HepG2 (cell line): Measurements from ENCODE around the gene OR5H2. TPM values are rescaled to one million over a fixed set of nuclear protein-coding genes. Genes with fewer than 3 reads are reported as not detected.

Experiments
- ATAC-seq: fragments of 200-7000 bp; cut with Tn5 transposase; 3 replicates; pipeline ENCODE4 v1.9.1; 2020; ENCODE audit warnings: mild to moderate bottlenecking, moderate library complexity
- BruUV-seq: library from RNA; stranded (reverse); fragments of 400-500 nt; replicated peaks from 2 replicates; lab custom pipeline; 2021; lab: Mats Ljungman, UMichigan
- CTCF ChIA-PET: fragments of 300-600 bp; formaldehyde crosslinking; extraction: SDS; loops from one replicate; lab custom pipeline; 2021; ENCODE audit warnings: low total read pairs, inconsistent platforms, low intra/inter-chr PET ratio; lab: Yijun Ruan, JAX
- POLR2A ChIA-PET: fragments of 350-600 bp; sonication (Branson Sonifier 250); formaldehyde crosslinking; loops from one replicate; lab custom pipeline; 2020; ENCODE audit warnings: antibody characterized with exemption, inconsistent platforms; lab: Yijun Ruan, JAX
- DNase-seq: peaks from one replicate; pipeline ENCODE4 v3.0.0-alpha.2; 2015; ENCODE audit warnings: low spot score
- FAIRE-seq: peaks from 3 replicates; lab custom pipeline; 2011; peaks lifted over from hg19 to GRCh38; lab: Jason Lieb, UNC
- H2AFZ ChIP-seq: one replicate; pipeline ENCODE4 v1.6.1; 2011; ENCODE audit warnings: low read length, inconsistent platforms
- H3K27ac ChIP-seq: fragments of 300-600 bp; 3 replicates; pipeline ENCODE4 v1.8.0; 2011; ENCODE audit warnings: mixed run types, mild to moderate bottlenecking, mixed read lengths, low read length, inconsistent platforms; ENCODE audit not compliant: insufficient read depth; ENCODE audit errors: extremely low read length
- H3K27me3 ChIP-seq, 2 experiments: fragments of 200-600 bp in 1 of 2; 2 replicates in 1 of 2; 3 replicates in 1 of 2; pipeline versions ENCODE4 v1.6.0 to v1.8.0; 2011; ENCODE audit warnings: low read length in 2 of 2, mild to moderate bottlenecking in 2 of 2, moderate library complexity in 2 of 2, inconsistent platforms in 1 of 2; ENCODE audit not compliant: insufficient read depth in 2 of 2, control insufficient read depth in 1 of 2
- H3K36me3 ChIP-seq, 2 experiments: fragments of 200-600 bp in 1 of 2; replicated peaks in 1 of 2; 2 replicates in 1 of 2; 3 replicates in 1 of 2; pipeline versions ENCODE4 v1.5.1 to v1.8.0; 2011; ENCODE audit warnings: low read length in 2 of 2, inconsistent platforms in 1 of 2; ENCODE audit not compliant: insufficient read depth in 2 of 2, control insufficient read depth in 1 of 2
- H3K4me1 ChIP-seq: 2 replicates; pipeline ENCODE4 v1.5.1; 2012; ENCODE audit warnings: low read length, inconsistent platforms; ENCODE audit not compliant: insufficient read depth
- H3K4me2 ChIP-seq: 2 replicates; pipeline ENCODE4 v1.6.0; 2011; ENCODE audit warnings: low read depth, low read length, inconsistent platforms
- H3K4me3 ChIP-seq, 3 experiments: fragments of 200-600 bp in 1 of 3; sonication (generic), shearing (Covaris generic) in 1 of 3; replicated peaks in 1 of 3; 2 replicates each; pipeline ENCODE4 v1.5.1; 2011 to 2016; ENCODE audit warnings: low read length in 3 of 3, inconsistent platforms in 2 of 3, low read depth in 2 of 3, mild to moderate bottlenecking in 2 of 3, control low read depth in 1 of 3, mixed read lengths in 1 of 3; ENCODE audit not compliant: insufficient read depth in 1 of 3
- H3K79me2 ChIP-seq: one replicate; pipeline ENCODE4 v1.6.1; 2011; ENCODE audit warnings: low read length, inconsistent platforms; ENCODE audit not compliant: insufficient read depth
- H3K9ac ChIP-seq: 2 replicates; pipeline ENCODE4 v1.6.0; 2011; ENCODE audit warnings: mild to moderate bottlenecking, low read depth, low read length, inconsistent platforms; ENCODE audit not compliant: insufficient read depth
- H3K9me3 ChIP-seq: 2 replicates; pipeline ENCODE4 v1.5.1; 2012; ENCODE audit warnings: mild to moderate bottlenecking, low read length
- H4K20me1 ChIP-seq: 2 replicates; pipeline ENCODE4 v1.6.0; 2011; ENCODE audit warnings: inconsistent platforms, mild to moderate bottlenecking, low read length, moderate library complexity; ENCODE audit not compliant: insufficient read depth
- ATF7-NPFF ChIP-seq: sonication (generic); formaldehyde crosslinking; IDR thresholded peaks from 2 replicates; pipeline ENCODE4 v1.8.1; 2023; ENCODE audit warnings: mild to moderate bottlenecking, low read depth, missing genetic modification reagents, moderate library complexity
- GATAD2A ChIP-seq: IDR thresholded peaks from 2 replicates; pipeline ENCODE4 v1.6.1; 2016
- MED8 ChIP-seq: sonication (generic); formaldehyde crosslinking; IDR thresholded peaks from 2 replicates; pipeline ENCODE4 v1.8.1; 2023; ENCODE audit warnings: mild to moderate bottlenecking, missing genetic modification reagents; ENCODE audit not compliant: insufficient replicate concordance
- RORA ChIP-seq: sonication (generic); formaldehyde crosslinking; IDR thresholded peaks from 2 replicates; pipeline ENCODE4 v1.5.0; 2020; ENCODE audit warnings: mild to moderate bottlenecking, missing genetic modification reagents, moderate library complexity
- TEAD2 ChIP-seq: sonication (generic); formaldehyde crosslinking; IDR thresholded peaks from 2 replicates; pipeline ENCODE4 v1.9.0; 2021; ENCODE audit warnings: missing genetic modification reagents
- ZFYVE20 ChIP-seq: sonication (generic); formaldehyde crosslinking; IDR thresholded peaks from 2 replicates; pipeline ENCODE4 v1.8.0; 2023; ENCODE audit warnings: low read depth, mild to moderate bottlenecking, moderate library complexity, missing genetic modification reagents, borderline replicate concordance
- ZMAT3 ChIP-seq: sonication (generic); formaldehyde crosslinking; conservative IDR thresholded peaks from 2 replicates; pipeline ENCODE4 v1.7.0; 2021; ENCODE audit warnings: missing genetic modification reagents
- ZNF12 ChIP-seq: sonication (generic); formaldehyde crosslinking; IDR thresholded peaks from 2 replicates; pipeline ENCODE4 v1.5.0; 2020; ENCODE audit warnings: missing genetic modification reagents
- WGBS: methylation state at CpG from one replicate; pipeline ENCODE4 v1.1.6; 2017; ENCODE audit warnings: low lambda C conversion rate; 5-methylcytosine and 5-hydroxymethylcytosine counted together
- in situ Hi-C: cut with HindIII; loops from 2 replicates; pipeline ENCODE4 v1.10.0; 2017; ENCODE audit warnings: low pct_unique_long_range_greater_than_20kb; ENCODE audit not compliant: extremely low pct_ligation_motif_present
- intact Hi-C: fragments of 100-400 bp; cut with micrococcal nuclease; formaldehyde crosslinking; loops from one replicate; pipeline ENCODE4 v1.10.0; 2022; ENCODE audit not compliant: unreplicated experiment
- polyA plus RNA-seq, 8 experiments: library from polyadenylated mRNA; depleted of rRNA in 3 of 8; stranded (reverse) in 7 of 8; unstranded in 1 of 8; fragments of >200 nt; fragmentation: Illumina TruSeq in 4 of 8; extraction: Trizol in 4 of 8; gene quantifications; 2 replicates each; pipeline versions ENCODE4 v1.2.1 to v1.2.3, GENCODE V29; 2011 to 2016; ENCODE audit warnings: low read depth in 4 of 8, missing spikeins in 1 of 8, mixed read lengths in 1 of 8; ENCODE audit not compliant: insufficient read depth in 1 of 8
- total RNA-seq, 5 experiments: library from RNA; depleted of rRNA; stranded (reverse); fragments of >200 nt; fragmentation: Illumina TruSeq; extraction: Trizol; gene quantifications; 2 replicates each; pipeline ENCODE4 v1.2.3, GENCODE V29; 2016; ENCODE audit warnings: low read depth in 1 of 5
- TF ChIP-seq, protein P1 (sequence below): sonication (generic); formaldehyde crosslinking; IDR thresholded peaks from 2 replicates; pipeline ENCODE4 v1.4.0; 2020; ENCODE audit warnings: missing genetic modification reagents, borderline replicate concordance
- TF ChIP-seq, protein P2 (sequence below): sonication (generic); formaldehyde crosslinking; IDR thresholded peaks from 2 replicates; pipeline ENCODE4 v1.5.1; 2020; ENCODE audit warnings: mild to moderate bottlenecking, moderate library complexity, missing genetic modification reagents

OR5H2 gene
- total and polyA plus RNA-seq, 2 of the 13 experiments (the other 11 are each of a cell fraction or from before 2014, with no cell fraction given), result not detected

DNA sequence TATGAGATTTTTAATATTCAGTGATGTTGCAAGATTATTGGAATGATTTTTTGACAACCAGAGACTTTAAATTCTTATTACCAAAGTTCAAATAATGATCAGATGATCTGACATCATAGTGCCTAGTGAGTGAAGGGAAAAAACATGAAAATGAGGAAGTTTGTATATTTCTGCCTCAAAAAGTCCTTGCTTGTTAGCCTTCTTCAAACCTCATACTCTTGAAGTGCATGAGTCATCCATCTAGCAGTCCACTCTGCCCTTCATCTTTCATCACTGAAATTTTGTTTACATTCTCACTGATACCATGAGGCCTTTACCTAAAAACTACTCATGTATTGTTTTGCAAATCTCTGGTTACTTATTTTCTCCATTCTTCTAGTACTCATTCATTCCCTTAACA is 42.2 kb upstream of the OR5H2 start (continued):
- TF ChIP-seq ZNF12 (CRISPR knock-in tag), result no peak
- TF ChIP-seq ZMAT3 (CRISPR knock-in tag), result no peak
- TF ChIP-seq MED8 (CRISPR knock-in tag), result no peak
- no peak for TF ChIP-seq TEAD2 (CRISPR knock-in tag)
- no peak for TF ChIP-seq ZFYVE20 (CRISPR knock-in tag)

DNA sequence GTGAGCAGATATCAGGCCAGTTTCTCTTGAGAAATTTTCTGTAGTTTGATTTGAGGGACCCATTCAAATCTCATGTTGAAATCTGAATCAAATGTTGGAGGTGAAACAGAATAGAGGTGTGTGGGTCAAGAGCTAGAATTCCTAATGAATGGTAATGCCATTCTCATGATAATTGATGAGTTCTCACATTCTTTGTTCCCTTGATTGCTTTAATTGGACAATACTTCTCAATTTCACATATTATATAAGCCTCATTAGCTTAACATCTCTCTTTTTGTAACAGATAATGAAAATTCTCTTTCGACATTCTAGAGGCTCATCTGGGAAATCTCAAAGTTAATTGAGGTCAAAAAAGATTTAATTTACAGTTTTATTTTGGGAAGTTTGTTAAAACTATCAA is 40.1 kb upstream of the OR5H2 start:
- intact Hi-C loops (no loop called here), in situ Hi-C loops (no loop called here)
- Histone ChIP-seq H3K4me2 (no peak overlapping the region), H4K20me1 (no peaks in the 10 kb centered on the region), H3K79me2 (no peaks in the 10 kb centered on the region), H3K36me3 (no peaks in the 10 kb centered on the region), H3K27ac (no peak overlapping the region), H3K4me3 (no peak overlapping the region), H3K9ac (no peak overlapping the region), H2AFZ (no peak overlapping the region), H3K4me1 (peaks cover 9% of the 10 kb centered on the region), H3K9me3 (no peaks in the 10 kb centered on the region), H3K27me3 (no peaks in the 10 kb centered on the region)
- DNase-seq (no peak), FAIRE-seq (no peak), ATAC-seq (no peak)
- no TSS peak for BruUV-seq
- CTCF ChIA-PET, result no interaction called here
- POLR2A ChIA-PET, result no interaction called here
- 0% methylated on average over 1 of the region's 1 CpG for WGBS
- TF ChIP-seq GATAD2A (no peak), ATF7-NPFF (CRISPR knock-in tag) (no peak)

DNA sequence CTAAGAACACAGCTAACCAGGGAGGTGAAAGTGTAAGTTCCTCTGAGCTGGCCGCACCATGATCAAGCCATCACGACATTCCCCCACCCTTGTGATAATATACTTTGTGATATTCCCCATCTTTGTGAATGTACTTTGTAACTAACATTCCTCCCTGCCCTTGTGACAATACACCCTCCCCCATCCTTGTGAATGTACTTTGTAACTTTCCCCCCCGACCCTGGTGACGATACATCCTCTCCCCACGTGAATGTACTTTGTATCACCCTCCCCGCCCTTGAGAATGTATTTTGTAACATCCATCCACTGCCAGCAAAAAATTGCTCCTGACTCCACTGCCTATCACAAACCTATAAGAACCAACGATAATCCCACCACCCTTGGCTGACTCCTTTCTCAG is 38.5 kb upstream of the OR5H2 start:
- H2AFZ ChIP-seq, result no peak overlapping the region
- no peak overlapping the region for H3K4me3 ChIP-seq
- no peaks in the 10 kb centered on the region for H3K36me3 ChIP-seq
- WGBS, result 2% methylated on average over 7 of the region's 7 CpGs
- ChIA-PET CTCF (no interaction called here), POLR2A (no interaction called here)
- H4K20me1 ChIP-seq, result no peaks in the 10 kb centered on the region
- H3K9ac ChIP-seq, result no peak overlapping the region
- in situ Hi-C loops (no loop called here), intact Hi-C loops (no loop called here)
- H3K9me3 ChIP-seq, result no peaks in the 10 kb centered on the region
- no peak overlapping the region for H3K27ac ChIP-seq
- peaks cover 9% of the 10 kb centered on the region for H3K4me1 ChIP-seq
- no TSS peak for BruUV-seq
- H3K79me2 ChIP-seq, result no peaks in the 10 kb centered on the region
- H3K4me2 ChIP-seq, result no peak overlapping the region
- no peaks in the 10 kb centered on the region for H3K27me3 ChIP-seq
- peak; percentile 51 for DNase-seq
- no peak for FAIRE-seq
- ATAC-seq, result peak; percentile 63
- TF ChIP-seq, protein P1, sequence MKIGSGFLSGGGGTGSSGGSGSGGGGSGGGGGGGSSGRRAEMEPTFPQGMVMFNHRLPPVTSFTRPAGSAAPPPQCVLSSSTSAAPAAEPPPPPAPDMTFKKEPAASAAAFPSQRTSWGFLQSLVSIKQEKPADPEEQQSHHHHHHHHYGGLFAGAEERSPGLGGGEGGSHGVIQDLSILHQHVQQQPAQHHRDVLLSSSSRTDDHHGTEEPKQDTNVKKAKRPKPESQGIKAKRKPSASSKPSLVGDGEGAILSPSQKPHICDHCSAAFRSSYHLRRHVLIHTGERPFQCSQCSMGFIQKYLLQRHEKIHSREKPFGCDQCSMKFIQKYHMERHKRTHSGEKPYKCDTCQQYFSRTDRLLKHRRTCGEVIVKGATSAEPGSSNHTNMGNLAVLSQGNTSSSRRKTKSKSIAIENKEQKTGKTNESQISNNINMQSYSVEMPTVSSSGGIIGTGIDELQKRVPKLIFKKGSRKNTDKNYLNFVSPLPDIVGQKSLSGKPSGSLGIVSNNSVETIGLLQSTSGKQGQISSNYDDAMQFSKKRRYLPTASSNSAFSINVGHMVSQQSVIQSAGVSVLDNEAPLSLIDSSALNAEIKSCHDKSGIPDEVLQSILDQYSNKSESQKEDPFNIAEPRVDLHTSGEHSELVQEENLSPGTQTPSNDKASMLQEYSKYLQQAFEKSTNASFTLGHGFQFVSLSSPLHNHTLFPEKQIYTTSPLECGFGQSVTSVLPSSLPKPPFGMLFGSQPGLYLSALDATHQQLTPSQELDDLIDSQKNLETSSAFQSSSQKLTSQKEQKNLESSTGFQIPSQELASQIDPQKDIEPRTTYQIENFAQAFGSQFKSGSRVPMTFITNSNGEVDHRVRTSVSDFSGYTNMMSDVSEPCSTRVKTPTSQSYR (CRISPR knock-in tag), result peak; percentile 80; the same call in 1 of the 2 replicates
- TF ChIP-seq, protein P2, sequence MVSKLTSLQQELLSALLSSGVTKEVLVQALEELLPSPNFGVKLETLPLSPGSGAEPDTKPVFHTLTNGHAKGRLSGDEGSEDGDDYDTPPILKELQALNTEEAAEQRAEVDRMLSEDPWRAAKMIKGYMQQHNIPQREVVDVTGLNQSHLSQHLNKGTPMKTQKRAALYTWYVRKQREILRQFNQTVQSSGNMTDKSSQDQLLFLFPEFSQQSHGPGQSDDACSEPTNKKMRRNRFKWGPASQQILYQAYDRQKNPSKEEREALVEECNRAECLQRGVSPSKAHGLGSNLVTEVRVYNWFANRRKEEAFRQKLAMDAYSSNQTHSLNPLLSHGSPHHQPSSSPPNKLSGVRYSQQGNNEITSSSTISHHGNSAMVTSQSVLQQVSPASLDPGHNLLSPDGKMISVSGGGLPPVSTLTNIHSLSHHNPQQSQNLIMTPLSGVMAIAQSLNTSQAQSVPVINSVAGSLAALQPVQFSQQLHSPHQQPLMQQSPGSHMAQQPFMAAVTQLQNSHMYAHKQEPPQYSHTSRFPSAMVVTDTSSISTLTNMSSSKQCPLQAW, result 0 out of 2 replicates have a peak, but pooled peaks have one; percentile 17
- no peak for TF ChIP-seq RORA
